HG03060 (cell line): ENCODE measurements around the gene EEPD1.
"Not testable (repeated sequence)": the region's sequence is repeated elsewhere in the genome, so short reads cannot be mapped to it uniquely, and the experiment has no call there.

ENCODE experiments used
- ATAC-seq: cut with Tn5 transposase; IDR thresholded peaks from one replicate; pipeline ENCODE4 v1.9.1; 2021; ENCODE audit warnings: low read depth, moderate number of reproducible peaks; ENCODE audit not compliant: unreplicated experiment

Gene EEPD1

GRCh38 chr7:36312915-36313334 is 159.9 kb downstream of the EEPD1 start:
- no peak for ATAC-seq

GRCh38 chr7:36313607-36314006 is 160.6 kb downstream of the EEPD1 start:
- ATAC-seq: no peak

- ATAC-seq: no peak
These were observed 161.4 kb downstream of the EEPD1 start for GRCh38 chr7:36314491-36314890.

- ATAC-seq: no peak
These were observed 162.4 kb downstream of the EEPD1 start for GRCh38 chr7:36315309-36315944.

GRCh38 chr7:36316319-36316718 is 163.3 kb downstream of the EEPD1 start:
- ATAC-seq: no peak

GRCh38 chr7:36317276-36317675 is 164.2 kb downstream of the EEPD1 start:
- ATAC-seq: no peak

DNA sequence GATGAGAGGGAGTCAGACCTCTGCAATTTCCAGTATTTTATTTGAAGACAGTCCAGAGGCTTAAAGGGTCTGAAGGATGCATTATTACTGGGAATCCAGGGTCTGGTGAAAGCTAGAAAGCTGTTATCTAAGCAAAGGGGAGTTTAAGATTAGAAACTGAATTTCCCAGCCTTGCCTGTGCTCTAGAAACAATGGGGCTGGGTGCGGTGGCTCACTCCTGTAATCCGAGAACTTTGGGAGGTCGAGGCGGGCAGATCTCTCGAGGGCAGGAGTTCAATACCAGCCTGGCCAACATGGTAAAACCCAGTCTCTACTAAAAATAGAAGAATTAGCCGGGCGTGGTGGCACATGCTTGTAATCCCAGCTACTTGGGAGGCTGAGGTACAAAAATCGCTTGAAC is 165.1 kb downstream of the EEPD1 start:
- no peak for ATAC-seq

- ATAC-seq: not testable (repeated sequence)
These were observed 168.2 kb downstream of the EEPD1 start for GRCh38 chr7:36321284-36321683.

DNA sequence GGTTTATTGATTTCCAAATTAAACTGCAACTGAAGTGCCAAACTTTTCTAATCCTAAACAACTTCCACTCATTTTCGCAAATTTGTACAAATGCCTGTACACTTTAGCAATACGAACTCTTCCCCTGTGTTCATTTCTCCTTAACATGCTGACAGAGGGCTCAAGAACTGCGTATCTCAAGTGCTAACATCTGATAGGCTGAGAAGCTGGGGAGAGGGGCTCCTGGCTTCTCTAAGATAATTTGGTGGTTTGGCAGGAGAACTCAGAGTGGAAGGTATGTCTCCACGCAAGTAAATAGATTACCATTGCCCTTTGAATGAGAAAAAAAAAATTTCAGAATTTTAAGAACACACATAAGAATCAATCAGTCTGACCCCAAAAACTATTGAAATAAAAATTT is 183.3 kb downstream of the EEPD1 start:
- no peak for ATAC-seq

DNA sequence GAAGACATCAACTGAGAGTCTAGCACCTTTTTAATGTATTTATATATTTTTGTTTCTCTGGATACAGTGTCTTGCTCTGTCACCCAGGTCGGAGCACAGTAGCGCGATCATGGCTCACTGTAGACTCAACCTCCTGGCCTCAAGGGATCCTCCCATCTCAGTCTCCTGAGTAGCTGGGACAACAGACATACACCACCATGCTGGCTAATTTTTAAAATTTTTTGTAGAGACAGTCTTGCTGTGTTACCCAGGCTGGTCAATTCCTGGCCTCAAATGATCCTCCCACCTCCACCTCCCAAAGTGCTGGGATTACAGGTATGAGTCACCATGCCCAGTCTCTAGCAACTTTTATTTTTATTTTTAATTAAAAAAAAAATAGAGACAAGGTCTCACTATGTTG is 185.2 kb downstream of the EEPD1 start:
- no peak for ATAC-seq

- no peak for ATAC-seq
These were observed 190.5 kb downstream of the EEPD1 start for GRCh38 chr7:36343548-36343947.

DNA sequence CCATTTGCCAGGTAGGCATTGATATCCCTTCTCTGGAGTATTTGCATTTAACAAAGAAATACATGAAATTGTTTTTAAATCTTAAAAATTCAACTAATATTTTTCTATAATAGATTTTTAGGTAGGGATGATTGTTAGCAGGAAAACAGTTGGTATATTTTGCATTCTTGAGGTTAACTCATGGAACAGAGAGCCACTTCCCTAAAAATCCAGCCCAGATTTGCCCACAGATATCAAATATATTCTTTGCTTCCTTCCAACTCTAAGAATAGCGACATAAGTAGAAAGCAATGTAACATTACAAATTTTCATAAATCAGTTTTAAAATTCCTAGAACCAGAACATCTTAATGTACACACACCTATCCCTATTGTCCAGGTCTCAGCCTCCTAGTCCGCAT is 191.6 kb downstream of the EEPD1 start:
- ATAC-seq: no peak

GRCh38 chr7:36346260-36346831 is 193.3 kb downstream of the EEPD1 start:
- ATAC-seq: no peak

DNA sequence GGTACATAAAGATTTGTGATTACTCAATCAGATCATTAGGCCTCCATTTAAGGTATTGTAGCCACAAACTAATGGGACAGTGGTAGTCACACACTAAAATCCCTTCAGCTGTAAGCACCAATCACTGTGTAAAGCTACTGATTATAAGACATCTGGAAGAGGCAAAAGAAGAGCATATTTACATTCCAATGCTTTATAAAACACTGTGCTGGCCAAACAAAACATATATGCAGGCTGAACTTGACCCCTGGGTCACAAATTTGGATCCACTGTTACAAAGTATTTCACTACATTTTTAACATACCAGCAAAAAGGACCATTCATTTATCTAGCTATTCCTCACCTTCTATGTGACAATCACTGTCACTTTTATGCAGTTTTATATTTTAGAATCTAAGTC is 195.2 kb downstream of the EEPD1 start:
- ATAC-seq: no peak

DNA sequence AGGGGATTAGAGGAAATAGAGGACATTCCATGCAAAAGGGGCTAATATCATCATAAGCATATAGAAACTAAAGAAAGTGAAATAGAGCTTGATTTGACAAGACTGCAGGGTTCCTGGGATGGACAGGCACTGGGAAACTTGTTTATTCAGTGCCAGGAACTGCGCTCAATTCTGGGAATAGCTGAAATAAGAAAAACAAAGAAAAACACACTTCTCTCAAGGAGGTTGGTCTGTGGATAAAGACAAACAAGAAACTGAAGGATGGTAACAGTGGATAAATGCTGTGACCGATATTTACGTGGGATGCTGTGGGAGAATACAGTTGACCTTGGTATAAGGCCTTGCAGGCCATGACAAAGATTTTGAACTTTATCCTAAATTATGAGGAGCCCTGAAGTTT is 195.7 kb downstream of the EEPD1 start:
- ATAC-seq: no peak

DNA sequence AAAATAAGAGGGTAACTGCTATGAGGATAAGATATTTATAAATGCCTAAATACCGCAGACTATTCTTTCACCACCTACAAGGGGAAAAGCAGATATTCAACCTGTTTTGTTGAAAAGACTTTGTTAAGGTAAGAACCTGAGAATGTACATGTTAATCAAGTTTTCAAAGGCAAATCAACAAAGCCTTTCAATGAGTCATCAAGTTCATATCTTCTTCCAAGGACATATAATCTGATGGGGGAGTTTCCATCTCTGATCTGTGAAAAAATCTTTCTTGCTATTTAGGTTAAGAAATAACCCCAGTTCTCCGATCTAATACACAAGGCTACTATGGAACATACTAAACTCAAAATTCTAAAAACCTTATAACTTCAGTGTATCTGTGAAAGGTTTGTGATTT is 196.6 kb downstream of the EEPD1 start:
- ATAC-seq: no peak
